NCI-H1436 (cell line): Measurements from ENCODE around the gene ARHGDIA.
A peak's percentile ranks its signal among the peaks of the same experiment; 100 is the strongest.
"Not testable (repeated sequence)": the region's sequence is repeated elsewhere in the genome, so short reads cannot be mapped to it uniquely, and the experiment has no call there.

Experiments
- DNase-seq: peaks from one replicate; lab custom pipeline; 2025; lab: John Stamatoyannopoulos, UW

Gene ARHGDIA

DNA sequence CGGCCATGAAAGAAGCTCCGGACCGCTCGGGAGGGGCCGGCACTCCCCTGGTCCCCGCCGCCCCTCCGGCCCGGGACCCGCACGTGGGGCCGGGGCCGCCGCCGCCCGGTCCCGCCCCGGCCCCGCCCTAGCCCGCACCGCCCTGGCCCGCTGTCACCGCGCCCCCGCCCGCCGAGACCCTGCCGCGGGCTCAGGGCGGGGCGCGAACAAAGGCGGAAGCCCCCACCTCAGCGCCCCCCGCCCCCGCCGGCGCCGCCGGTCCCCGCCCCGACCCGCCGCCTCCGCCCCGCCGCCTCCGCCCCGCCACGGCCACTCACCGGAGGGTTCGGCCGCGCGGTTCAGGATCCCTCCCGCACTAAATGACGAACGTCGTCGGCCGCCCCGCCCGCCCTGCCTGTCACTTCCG, at the start of gene ARHGDIA:
ARHGDIA (minus strand) TSS at position 357 of the 406 bp plus-strand sequence. CDS start 1,407 bp downstream, outside the sequence.
- DNase-seq: no peak

DNA sequence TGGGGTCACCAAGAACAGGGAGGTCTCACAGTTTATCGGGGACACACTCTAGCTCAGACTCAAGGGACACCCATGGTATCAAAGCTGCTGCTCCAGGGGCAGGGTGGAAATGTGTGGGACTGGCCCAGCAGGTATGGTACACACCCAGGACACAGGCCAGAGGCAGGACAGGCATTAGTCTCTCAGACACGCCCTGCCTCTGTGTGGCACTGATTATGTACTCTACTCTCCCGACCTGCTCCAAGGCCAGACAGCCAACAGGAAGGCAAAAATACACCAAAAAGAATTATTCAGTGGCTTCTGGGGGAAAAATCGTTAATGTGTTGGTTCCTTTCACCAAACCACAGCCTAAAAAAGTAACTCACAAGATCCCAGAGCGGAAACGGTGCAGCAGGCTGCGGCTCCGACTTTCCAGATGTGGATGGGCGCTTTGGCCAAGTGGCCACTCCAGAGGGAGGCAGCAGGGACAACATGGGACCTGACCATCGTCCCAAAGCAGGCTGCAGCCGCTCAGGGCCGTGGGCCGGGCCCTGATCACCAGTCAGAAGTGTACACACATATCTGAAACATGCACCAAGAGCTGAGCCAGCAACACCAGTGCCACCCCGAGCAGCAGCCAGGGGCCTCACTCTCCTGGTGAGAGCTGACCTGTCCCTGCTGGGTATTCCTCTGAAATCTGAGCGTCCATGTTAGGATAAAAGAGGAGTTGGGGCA, 47.9 kb upstream of the ARHGDIA start:
- no peak for DNase-seq

DNA sequence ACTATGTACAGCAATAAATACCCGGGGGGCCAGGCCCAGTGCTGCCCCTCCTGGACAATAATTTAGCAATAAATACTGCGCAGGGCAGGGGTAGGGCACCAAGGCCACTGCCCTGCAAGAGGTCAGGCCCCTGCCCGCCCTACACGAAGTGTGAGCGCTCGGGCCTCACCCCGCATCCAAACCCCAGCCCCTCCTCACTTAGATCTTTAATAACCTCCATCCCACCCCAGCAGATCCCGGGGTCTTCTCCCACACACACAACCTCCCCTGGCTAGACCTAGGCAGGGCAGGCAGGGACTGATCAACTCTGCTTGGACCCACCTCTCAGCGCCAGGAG, 47.2 kb upstream of the ARHGDIA start:
- not testable (repeated sequence) for DNase-seq

DNA sequence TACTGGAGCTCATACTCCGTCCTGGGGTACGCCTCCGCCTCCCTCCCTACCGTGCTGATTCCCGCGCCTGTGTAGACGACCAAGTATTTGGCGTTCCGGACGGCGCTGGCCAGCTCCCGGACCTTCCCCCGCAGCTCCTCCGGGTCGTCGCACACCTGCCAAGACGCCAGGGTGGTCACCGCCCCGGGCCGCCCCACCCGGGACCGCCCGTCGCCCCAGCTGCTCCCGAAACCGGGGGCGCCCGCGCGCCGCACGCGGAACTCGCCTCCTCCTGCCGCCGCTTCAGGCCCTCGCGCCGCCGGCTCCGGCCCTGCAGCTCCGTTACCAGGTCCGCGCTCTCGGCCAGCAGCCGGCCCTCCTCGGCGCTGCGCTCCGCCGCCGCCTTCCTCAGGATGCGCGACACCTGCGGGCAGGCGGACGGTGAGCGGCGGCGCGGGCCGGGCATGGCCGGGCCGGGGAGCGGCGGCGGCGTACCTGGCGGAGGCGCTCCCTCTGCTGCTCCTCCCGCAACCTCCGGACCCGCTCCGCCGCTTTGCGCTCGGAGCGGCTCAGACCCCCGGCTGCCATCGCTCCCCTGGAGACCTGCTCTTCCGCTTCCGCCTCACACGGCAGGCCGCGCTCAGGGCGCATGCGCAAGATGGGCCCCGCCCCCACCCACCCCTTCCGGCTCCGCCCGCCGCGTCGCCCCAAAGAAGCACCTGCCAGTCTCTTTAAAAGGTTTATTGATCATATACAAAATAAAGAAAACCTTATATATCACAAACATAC, 46.6 kb upstream of the ARHGDIA start, which contains the start of gene SIRT7:
SIRT7 (minus strand) TSS at position 612 of the 768 bp plus-strand sequence; CDS start at position 567, 45 bp downstream.
- peak; percentile 89 for DNase-seq

DNA sequence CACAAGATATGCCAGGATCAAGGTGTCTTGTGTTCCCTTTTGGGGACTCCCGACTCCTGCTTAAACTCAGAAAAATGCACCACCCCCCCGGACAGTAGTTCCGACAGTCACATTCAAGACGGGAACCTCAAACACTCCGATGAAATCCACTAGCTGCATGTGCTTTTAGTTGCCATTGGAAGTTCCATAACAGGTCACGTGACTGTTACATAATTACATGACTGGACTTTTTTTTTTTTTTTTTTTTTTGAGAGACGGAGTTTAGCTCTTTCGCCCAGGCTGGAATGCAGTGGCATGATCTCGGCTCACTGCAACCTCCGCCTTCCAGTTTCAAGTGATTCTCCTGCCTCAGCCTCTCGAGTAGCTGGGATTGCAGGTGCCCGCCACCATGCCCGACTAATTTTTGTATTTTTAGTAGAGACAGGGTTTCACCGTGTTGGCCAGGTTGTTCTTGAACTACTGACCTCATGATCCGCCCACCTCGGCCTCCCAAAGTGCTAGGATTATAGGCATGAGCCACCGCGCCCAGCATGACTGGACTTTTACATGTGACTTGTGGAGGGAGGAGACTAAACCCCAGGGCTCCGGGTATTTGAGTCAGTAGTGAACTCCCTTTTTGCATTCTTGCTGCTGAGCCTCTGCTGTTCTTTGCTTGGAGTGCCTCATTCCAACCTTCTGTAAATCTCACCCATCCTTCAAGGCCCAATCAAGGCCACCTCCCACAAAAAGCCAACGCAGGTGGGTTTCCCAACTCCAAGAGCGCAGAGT, 45.3 kb upstream of the ARHGDIA start:
- no peak for DNase-seq

DNA sequence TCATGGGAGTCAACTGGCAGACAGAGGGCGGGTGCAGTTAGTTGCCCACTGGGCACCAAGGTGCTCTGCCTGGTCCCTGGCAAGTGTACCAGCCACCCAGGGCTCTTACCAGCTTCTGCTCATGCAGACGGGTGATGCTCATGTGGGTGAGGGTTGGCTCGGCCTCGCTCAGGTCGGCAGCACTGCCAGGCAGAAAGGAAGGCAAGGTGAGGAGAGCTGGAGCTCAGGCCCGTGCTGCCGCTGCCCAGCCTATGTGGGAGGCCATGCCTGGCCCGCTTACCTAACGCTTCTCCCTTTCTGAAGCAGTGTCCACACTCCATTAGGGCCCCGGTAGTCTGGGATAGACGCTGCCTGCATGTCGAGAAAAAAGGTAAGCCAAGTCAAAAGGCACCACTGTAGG, 44.2 kb upstream of the ARHGDIA start:
- DNase-seq: no peak

DNA sequence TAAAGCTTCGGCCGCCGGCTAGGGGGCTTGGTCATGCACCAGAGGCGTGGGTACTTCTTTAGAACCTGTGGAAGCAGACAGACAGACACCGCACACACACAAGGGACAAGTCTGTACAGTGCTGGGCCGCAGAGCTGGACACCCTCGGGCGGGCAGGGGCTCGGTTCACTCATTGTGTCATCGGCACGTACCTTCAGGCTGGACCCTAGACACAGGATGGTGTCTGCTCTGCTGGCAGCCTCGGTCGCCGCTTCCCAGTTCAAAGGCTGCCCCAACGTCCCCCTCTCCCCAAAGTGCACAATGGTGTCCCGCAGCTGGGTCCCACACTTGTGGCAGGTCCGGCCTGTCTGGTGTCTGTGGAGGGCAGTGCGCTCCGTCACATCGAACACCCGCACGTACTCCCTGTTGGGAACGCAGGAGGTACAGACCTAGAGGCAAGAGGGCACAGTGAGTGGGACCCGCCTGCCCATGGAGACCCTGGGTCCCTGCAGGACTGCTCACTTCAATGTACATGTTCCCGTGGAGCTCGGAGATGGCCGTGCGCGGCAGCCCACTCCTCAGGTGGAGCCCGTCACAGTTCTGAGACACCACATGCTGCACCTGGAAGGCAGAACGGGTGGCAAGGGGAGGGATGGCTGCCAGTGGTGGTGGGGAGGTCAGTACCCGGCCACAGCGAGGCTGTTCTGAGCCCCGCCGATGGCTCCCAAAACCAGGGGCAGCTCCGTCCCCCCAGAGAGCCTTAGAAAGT, 43.1 kb upstream of the ARHGDIA start:
- DNase-seq: no peak

DNA sequence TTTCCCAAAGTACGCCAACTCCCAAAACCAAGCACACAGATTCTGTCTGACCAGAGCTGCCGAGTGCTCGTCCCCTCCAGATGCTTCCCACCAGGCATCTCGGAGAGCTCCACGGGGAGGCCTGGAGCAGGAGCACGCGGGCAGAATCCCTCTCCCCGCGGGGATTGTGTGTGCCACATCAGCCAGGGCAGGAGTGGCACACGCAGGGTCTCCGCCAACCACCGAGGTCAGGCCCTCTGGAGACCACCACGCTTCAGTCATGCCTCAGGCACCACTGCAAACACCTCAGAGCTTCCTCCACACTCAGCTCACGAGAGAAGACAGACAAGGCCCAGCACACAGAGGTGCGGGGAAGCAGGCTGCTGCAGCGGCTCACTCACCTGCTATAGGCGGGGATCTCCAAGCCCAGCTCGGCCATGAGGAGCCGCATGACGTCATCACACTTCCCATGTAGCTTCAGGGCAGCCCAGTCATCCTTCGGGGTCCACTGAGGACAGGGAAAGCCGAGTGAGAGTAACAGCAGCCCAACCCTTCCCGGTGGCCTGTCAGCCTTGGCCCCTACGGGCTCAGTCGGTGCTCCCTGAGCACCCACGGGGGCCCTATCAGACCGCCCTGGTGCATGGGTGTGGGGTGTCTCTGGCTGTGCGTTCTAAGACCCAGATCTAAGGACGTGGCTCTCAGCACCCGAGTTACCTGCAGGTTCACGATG, 42.4 kb upstream of the ARHGDIA start:
- DNase-seq: no peak

DNA sequence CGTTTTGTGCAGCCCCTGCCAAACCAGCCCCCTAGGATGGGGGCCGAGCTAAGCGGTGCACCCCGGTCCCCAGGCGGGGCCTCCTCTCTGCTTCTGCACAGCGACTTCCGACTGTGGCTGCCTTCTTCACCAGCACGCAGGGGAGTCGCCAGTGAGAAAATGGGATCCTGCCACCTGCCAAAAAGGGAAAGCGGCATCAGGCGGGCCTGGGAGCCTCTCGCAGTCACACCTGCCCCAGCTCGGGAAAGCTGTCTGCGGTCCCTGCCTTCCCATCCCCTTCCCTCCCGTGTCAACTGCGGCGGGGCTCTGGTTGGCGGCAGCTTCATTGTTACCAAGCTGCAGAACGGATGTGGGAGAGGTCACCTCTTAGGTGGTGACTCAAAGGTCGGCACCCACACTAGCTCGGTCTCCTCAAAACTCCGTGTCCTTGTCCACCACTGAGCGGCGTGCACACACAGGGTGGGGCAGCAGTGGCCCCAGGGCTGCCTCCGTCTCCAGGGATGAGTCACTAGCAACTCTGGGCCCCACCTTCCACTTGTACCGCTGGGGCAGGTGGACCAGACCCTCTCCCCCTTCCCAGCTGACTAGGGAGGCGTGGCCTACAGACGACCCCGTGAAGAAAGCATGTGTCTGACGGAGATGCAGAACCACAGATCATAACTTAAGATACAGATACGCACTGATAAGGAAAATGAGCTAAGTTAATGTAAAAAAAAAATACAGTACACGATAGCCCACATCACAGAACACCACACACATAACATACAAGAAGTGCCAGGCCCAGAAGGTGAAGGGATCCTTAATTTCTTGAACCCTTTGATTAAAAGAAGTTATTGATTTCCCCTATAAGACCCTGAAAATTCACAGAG, 41.5 kb upstream of the ARHGDIA start:
- no peak for DNase-seq

DNA sequence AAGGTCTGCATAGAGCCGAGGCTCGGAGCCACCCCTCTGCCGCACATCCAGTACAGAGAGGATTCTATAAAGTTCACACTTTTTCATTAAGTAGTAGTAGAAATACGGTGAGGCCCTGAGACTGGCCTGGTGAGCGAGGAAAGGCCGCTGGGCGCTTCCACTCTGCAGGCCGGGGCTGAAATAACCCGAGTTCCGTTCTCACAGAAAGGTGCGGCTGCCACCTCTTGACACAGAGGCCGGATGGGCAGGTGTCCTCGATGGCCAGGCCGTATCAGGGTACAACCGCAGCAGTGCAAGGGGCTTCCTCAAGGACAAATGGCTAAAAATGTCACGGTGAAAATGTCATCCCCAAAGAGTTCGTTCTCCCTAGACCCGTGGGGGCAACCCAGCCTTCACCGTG, 40.8 kb upstream of the ARHGDIA start:
- DNase-seq: no peak

DNA sequence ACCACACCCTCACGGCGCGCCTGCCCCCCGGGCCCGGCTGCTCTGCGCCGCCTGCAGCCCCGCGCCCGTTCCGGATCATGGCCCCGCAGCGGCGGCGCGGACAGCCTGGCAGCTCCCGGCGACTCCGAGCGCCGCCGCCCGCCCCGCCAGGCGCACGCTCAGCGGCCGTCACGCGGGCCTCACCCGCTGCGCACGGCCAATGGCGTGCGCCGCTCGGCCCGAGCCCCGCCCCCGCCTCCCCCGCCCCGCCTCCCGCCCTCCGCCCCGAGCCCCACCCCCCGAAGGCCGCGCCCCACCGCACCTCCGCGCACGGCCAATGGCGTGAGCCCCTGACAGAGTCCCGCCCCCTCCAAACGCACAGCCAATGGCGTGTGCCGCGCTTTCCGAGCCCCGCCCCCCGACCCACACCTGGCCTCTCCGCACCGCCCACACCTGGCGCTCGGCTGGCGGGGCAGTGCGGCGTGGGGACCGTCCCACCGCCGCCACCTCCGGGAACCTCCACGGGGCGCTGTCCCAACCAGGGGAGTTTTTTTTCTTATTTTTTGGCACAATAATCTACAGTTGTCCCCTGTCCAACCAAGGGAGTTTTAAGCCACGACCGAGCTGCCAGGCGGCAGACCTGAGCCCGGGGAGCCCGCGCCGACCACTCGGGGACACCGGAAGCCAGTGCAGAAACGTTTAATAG, 40.3 kb upstream of the ARHGDIA start, which contains the start of gene PCYT2:
PCYT2 (minus strand) TSS at position 123 of the 685 bp plus-strand sequence; CDS start at position 79, 44 bp downstream.
- DNase-seq: peak; percentile 98

DNA sequence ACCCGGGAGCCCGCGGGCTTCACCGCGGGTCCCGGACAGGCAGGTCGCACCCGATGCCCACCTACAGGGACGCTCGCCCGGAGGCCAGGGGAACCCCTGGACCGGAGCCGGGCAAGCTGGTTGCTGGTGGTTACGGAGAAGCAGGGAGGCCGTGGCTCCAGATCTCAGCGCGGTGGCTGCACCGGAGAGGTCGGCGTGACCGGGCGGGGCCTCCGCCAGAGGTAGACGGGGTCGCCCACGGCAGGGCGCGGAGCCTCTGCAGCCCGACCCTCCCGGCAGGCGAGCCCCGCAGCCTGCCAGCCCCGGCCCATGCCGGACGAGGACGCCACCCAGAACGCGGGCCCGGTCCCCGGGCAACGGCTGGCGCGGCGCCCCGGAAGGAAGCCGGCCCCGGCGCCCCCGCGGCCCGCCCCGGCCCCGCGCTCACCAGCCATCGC, 39.7 kb upstream of the ARHGDIA start:
- DNase-seq: no peak

DNA sequence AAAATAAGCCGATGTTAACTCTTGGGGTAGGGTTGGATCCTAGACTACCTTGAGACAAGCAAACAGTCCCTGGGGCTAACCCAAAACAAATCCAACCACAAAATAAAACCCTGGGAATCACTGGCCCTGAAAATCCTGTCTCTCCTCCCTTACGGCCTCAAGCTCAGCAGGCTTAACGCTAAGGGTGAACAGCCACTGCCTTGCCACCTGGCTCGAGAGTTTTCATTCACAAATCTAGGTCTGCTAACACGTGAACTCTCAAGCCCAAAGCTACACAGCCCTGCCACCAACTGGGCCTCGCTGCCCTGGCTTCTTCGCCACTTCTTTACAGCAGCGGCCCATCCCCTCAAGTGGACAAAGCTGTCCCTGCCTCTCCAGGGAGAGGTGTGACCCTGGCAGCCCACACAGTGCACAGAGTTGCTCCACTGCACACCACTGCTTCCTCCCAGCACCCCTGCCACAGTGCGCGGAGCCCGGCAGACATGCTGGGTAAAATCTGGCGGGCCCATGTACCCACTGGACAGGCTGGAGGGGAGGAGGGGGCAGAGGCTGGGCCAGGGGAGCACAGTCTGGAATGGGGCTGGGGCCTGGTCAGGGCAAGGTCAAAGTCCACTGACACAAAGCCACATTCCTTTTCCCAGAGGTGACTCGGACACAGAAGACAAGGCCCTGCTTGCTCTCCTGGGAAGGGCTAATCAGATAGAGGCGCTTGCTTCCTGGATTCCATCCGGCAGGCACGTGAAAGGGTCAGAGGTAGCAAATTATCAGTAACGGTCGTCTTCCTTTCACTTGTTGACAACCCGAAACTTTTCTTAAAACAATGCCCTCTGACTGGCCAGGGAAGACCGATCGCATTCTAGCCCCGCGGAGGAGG, 39.1 kb upstream of the ARHGDIA start:
- no peak for DNase-seq

DNA sequence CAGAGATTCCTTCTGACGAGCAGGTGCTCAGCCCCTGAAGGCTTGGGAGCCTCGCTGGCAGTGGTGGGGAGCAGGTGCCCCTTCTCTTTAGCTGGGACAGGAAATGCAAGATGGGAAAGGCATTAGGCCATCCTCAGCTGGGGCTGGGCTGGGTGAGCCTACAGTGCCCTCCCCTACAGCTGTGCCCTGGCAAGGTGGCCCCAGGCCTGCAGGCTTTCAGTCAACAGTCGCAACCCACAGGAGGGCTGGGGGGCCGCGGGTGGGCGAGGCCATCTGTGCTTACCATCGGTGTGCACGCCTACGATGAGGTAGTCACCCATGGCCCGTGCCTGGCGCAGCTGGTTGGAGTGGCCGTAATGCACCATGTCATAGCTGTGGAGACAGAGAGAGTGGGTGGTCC, 38.1 kb upstream of the ARHGDIA start:
- DNase-seq: no peak

DNA sequence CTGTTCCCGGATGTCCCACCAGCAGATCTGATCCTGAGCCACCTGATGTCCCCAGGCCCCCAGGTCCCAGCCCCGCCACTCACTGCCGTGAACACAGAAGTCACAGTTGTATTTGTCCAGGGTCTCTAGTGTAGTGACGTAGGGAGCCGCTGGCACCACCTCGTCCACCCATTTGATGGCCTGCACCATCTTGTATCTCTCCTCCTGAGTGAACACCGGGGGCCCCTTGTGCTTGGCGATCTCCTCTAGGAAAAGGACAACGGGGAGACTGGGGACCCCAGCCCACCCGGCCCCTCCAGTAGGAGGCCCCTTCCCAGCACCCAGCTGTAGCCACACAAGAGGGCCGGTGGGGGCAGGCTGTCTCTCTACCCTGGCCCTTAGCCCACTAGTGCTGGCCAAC, 37.7 kb upstream of the ARHGDIA start:
- DNase-seq: no peak

DNA sequence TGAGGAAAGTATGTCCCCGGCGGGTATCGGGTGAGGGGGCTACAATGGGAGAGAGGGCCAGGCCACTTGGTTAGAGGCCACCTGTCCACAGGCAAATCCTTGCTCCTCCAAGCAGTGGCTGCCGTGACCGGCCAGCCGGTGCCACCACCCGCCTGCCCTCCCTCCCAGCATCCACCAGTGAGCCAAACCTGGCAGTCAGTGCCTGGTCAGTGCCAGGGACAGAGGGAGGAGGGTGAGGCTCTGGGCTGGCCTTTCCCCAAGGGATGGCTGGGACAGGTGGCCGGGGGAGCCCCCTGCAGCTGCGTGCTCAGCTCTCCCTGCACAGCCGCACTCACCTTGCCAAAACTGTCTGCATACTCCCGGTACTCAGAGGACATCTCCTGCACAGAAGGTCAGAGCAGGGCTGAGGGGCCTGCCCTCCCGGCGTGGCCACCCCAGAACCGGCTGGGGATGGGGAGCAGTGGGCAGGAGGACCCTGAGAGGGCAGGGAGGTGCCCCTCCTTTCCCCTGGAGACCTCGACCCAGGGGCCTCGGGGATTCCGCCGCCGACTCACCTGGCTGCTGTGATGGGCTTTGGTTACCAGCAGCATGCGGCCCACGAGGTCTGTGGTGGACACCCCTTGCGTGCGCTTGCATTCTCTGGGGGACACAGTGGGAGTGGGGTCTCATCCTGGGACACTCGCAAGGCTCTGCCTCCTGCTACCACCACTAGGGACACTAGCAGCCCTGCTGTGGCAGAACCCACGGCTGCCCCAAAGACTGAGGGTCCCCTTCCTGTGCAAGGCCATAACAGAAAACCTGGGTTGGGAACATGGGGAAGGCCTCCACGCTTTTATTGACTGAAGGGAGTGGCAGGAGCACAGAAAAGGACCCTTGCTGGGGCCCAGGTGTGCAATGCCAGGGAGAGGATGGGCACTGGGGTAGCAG, 36.3 kb upstream of the ARHGDIA start:
- DNase-seq: no peak

DNA sequence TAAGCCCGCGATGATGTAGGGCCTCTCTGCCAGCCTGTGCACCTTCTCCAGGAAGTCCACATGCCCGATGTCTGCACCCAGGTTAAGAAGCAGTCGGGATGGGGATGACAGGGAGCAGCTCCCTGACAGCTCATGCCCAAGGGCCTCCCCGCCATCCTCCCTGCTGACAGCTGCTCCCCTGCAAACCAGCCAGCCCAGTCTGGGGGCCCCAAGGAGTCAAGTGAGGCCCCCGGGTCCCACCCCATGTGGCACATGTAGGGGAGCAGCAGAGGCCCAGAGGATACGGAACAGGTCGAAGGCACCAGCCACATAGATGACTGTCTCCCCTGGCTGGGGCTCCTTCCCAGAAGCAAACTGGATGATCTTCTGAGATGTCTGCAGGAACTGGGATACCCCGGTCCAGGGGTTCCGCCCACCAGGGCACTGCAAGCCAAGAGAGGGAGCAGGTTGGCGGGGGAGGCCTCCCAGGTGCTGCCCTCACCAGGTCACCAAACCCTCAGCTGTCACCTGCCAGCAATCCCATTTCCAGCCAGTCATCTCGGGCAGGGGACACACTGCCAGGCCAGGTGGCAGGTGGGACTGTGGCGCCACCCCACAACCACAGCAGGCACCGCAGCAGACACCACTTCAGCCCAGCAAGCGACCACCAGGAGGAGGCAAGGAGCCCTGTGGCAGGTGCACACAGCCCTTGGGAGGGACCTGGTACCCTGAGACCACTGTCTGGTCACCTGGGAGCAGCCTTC, 35.5 kb upstream of the ARHGDIA start:
- DNase-seq: no peak
